SK-MEL-5 (cell line): Measurements from ENCODE around the gene NFAM1. TPM values are rescaled to one million over a fixed set of nuclear protein-coding genes. Genes with fewer than 3 reads are reported as not detected.

Experiments
- DNase-seq: peaks from one replicate; pipeline ENCODE4 v3.0.0-alpha.2; 2016; ENCODE audit warnings: low read depth, low spot score
- in situ Hi-C: cut with HindIII; loops from 2 replicates; pipeline ENCODE4 v1.10.0; 2016; ENCODE audit warnings: low sequenced_read_pairs, high pct_unique_total_duplicates, low pct_unique_long_range_greater_than_20kb
- total RNA-seq: library from RNA; depleted of rRNA; stranded (reverse); fragments of >200 nt; shearing (Covaris generic); gene quantifications from 2 replicates; pipeline ENCODE4 v1.2.3, GENCODE V29; 2014

The NFAM1 gene
- total RNA-seq, 1 experiment from 2014 or later, result not detected

DNA sequence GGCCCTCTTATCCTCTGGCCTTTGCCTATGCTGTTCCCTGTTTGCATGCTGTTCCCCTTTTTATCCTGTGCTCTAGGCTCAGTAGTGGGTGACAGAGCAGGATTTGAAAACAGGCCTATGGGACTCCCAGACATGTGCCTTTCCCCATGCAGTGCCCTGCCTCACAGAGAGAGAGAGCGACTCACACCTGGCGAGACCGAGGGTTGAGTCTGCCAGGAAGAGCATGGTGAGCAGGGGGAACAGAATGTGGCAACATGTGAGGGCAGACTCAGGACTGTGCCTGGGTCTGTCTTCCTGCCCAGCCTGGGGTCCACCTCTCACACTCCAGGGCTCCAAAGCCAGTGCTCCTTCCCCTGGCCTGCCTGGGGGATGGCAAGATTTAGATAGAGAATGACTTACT lies 75.0 kb downstream of the NFAM1 start:
- DNase-seq, result no peak
- in situ Hi-C loops, result loop anchor here (25.0 kb wide), 1 partner anchor 95 kb away; the partner anchor contains the start of gene TCF20

DNA sequence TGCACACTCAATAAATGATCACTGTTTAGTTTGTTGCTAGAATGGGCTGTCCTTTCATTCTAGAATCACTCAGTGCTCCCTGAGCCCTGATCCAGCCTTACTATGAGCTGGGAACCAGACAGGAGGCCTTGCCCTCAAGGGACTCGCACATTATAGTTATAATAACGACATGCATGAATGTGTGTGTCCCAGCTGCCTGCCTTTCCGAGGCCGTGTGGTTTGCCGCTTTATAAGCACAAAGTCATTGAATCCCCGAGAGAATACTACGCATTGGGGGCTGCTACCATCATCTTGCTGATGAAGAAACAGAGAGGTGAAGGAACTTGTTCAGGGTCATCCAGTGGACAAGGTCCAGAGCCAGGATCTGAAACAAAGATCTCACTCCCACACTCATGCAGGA lies 75.7 kb downstream of the NFAM1 start:
- no peak for DNase-seq
- in situ Hi-C loops, result loop anchor here (25.0 kb wide), 1 partner anchor 94 kb away; the partner anchor contains the start of gene TCF20

DNA sequence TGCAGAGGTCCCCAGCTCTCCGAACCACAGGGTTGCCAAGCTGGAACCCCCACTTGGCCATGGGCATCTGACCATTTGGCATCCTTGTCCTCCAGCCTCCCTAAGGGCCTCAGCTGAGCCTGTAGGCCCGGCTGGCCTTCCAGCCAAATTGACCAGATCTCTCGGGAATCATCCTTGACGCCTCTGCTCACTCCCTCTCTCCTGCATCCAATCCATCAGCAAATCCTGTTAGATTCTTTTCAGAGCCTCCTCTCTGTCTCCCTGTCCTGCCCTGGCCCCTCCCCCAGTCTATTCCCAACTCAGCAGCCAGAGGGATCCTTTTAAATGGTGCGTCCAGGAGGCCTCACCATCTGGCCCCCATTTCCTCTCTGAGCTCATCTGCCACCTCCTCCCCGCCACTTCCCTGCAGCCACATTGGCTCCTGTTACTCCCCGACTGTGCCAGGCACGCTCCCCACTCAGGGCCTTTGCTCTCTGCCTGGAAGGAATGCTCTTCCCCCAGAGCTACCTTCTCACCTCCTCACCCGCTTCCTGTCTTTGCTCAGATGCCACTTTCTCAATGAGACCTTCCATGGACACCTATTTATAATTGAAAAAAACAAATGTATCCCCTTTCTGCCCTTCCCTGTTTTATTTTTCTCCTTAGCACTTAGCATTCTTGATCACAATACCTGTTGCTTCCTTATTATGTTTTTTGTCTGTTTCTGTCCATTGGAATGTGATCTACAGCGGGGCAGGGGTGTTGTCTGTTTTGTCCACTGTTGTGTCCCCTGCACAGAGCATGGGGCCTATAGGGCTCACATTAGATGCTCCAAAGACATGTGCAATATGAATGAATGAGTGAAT lies 78.1 kb downstream of the NFAM1 start:
- in situ Hi-C loops, result loop anchor here (25.0 kb wide), 1 partner anchor 92 kb away; the partner anchor contains the start of gene TCF20
- DNase-seq, result no peak

DNA sequence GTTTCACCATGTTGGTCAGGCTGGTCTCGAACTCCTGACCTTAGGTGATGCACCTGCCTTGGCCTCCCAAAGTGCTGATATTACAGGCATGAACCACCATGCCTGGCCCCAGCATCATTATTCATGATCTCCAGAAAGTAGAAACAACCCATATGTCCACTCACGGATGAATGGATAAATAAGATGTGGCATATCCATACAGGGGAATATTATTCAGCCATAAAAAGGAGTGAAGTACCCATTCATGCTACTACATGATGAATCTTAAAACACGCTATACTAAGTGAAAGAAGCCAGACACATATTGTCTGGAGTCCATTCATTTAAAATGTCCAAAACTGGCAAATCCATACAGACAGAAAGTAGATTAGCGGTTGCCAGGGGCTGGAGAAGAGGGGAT lies 81.8 kb downstream of the NFAM1 start:
- in situ Hi-C loops, result loop anchor here (25.0 kb wide), 1 partner anchor 88 kb away; the partner anchor contains the start of gene TCF20
- no peak for DNase-seq

DNA sequence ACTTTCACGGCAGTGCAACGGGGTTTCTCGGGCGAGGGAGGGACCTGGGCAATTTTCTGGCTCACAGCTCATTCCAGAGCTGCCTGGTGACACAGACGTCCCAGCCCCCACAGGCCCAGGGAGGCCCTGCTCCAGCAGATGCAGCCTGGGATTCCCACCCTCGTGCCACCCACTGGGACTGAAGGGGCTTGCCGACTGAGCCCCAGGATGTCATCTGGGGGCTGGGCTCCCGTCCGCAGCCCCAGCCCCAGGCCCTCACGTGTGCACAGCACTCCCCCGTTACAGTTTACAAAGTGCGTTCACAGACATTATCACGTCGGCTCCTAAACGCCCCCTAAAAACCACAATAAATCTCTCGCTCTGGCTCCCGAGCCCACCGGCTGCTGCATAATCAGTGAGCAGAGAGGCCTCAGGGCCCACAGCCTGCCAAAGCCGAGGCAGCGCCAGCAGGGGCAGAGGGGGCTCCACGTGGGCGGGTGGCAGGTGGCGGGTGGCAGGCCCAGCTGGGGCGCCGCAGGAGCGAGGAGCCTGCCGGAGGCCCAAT lies 84.8 kb downstream of the NFAM1 start:
- in situ Hi-C loops, result no loop called here
- DNase-seq, result no peak

DNA sequence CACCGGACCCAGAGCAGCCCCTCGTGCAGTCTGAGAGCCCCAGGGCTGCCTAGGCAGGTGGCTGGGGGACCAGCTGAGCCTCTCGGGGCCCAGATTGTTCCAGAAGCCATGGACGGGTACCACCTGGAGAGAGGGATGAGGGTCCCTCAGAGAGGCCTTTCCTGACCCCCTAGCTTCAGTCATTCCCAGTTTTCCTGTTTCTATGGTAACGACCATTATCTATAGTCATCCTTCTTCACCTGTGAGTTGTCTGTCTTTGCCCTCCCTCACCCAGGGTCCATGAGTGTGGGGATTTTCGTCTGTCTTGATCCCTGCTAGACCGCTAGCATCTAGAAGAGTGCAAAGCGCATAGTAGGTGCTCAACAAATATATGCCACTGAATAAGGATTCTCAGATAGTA lies 85.5 kb downstream of the NFAM1 start:
- in situ Hi-C loops, result no loop called here
- DNase-seq, result no peak

DNA sequence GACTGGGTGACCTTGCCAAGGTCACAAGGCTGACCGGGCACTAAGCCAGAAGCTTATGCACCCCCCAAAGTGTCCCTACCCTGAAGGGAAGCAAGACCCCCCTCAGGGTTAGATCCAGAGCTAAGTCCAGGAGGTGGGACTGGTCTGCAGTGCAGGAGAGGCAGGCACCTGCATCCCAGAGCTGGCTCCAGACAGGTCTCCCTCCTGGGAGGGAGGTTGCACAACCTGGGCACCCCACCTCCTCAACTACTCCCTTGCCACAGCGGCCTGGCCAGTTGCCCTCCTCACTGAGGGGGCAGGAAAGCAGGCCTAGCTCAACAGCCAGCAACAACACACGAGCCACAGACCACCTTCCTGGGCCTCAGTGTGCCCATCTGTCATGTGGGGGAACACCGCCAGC lies 86.7 kb downstream of the NFAM1 start:
- no peak for DNase-seq
- in situ Hi-C loops, result no loop called here

DNA sequence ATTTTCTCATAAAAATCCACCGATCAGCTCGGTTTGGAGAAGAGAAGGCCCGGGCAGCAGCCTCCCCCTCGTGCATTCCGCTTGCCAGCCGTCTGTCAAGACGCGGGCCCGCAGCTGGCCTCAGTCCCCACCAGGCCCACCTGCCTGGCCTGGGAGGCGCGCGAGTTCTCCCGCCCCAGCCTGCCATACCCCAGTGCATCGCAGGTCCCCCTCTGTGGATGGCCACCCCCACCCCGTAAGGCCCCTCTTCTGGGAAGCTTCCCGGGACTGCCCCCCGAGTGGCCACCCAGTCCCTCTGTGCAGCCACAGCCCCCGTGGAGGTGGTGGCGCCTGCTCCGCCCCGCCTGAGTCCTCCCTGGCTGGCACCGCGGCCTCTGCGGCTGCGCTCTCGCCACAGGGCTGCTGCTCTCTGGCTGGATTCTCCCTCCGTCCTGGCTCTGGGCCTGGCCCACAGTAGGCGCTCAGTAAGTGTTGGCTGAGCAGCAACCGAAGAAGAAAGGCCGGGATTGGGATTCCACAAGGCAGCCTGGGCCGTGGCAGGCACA lies 87.8 kb downstream of the NFAM1 start:
- in situ Hi-C loops, result no loop called here
- no peak for DNase-seq

DNA sequence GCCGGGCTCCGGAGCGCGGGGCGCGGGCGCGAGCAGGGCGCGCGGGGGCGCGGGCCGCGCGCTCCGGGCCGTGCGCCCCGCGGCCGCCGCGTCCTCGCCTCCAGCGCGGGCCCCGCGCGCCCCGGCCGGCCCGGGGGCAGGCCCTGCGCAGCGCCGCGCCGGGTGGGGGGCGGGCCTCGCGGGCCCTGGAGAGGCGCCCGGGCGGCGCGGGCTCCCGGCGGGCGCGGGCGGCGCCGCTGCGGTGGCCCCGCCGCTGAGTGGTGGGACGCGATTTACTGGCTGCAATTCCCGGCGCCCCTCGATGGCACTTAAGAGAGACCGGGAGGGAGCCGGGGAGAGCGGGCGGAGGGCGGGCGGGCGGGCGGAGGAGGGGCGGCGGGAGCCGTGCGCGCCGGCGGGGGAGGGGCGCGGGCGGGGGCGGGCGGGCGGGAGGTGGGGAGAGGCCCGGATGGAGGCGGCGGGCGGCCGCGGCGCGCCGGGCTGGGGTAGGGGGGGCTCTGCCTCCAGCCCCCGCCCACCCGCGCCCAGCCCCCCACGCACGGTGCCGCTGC lies 88.6 kb downstream of the NFAM1 start:
- peak; percentile 19 for DNase-seq
- in situ Hi-C loops, result no loop called here

DNA sequence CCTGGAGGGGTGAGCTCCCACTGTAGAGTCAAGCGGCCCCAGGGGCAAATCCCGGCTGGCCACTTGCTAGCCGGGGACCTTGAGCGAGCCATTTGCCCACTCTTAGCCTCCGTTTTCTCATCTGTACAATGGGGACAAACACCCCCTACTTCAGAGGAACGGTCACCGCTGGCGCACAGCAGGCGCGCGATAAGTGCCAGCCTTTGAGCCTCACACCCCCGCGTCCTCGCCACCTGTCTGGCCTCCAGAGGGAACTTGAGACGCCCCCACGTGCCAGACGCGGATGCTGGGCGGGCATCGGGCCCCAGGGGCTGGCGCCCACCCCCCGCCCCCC lies 89.1 kb downstream of the NFAM1 start:
- DNase-seq, result no peak

DNA sequence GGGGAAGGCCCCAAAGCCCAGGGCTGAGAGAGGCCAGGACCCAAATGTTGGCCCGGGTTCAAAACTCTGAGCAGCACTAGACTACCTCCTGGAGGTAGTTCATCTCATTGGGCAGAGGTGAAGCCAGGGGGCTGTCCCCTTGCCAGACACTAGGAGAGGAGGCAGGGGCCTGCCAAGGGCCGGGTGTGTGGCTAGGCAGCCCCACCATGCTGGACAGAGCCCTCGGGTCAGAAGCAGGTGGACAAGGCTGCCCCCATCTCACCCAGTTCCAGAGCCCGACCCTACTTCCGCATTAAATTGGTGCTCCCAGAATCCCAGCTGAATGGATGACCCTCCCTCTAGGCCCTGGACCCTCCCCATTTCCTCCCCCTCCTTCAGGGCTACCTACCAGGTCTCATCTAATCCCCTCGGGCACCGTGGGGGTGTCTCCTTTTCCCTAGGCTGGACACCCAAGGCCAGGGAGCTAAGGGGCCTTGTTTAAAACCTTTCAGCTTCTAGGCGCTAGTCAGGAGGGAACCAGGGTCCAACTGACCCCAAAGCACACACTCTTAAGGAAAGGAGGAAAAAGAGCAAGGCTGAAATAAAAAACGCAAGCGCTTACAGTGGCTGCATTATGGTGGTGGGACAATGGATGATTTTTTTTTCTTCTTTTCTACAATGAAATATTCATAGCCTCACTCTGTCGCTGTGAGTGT lies 89.6 kb downstream of the NFAM1 start:
- DNase-seq, result no peak
- in situ Hi-C loops, result no loop called here

More for the DNA sequence above, 89.1 kb downstream of the NFAM1 start:
- in situ Hi-C loops, result no loop called here

DNA sequence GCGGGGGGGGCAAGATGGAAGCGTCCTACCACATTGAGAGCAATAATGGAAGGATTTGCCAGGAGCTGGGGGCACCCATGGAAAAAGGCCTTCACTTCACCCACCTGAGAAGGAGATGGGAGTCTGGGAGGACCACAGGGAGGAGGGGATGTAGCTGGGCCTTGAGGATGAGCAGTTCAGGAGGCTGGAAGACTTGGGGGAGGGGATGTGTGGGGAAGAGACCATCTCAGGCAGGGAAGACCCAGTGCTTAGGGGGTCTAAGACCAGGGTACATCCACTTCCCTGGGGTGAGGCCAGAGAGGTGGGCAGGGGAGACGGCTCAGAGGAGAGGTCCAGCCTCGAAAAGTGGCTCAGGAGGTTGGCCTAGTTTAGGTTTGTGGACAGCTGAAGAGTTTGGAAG lies 90.4 kb downstream of the NFAM1 start:
- in situ Hi-C loops, result no loop called here
- no peak for DNase-seq

DNA sequence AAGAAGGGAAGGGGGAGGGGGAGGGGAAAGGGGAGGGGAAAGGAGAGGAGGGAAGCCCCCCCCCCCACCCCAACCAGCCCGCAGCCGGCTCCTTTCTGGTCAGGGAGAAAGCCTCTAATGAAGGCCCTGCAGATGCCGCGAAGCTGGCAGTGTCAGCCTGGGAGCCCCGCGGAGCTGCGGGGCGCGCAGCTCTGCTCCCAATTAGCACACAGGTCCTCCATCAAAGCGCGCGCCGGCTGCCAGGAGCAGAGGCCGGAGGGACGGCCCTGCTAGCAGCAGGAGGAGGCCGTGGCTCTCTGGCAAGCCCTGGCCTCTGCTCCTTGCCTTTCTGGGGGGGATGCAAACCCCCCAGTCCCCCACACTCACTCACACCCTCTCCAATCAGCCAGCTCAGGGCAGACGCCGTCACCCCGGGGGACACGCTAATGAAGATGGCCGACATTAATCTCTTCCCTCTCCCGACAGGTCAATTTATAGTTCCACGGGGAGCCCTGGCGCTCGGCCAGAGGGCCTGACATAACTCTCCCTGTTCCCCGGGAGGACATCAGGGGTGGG lies 91.3 kb downstream of the NFAM1 start:
- DNase-seq, result no peak
- in situ Hi-C loops, result no loop called here

DNA sequence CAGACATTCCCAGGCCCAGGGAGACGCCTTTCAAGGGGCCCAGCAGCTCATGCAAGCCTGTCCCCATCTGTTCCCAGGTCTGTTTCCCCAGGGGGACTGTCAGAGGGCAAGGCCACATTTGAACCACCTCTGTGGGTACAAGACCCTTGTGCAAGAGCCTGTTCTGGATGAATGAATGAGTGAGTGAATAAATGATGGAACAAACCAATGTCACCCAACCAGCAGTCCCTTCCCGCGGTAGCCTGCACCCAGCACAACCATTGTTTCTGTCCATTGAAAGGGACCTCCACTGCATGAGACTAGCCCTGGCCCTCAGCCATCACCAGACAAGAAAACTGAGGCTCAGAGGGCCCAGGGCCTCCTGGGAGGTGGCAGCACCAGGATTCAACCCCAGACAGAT lies 92.1 kb downstream of the NFAM1 start:
- in situ Hi-C loops, result no loop called here
- DNase-seq, result no peak

DNA sequence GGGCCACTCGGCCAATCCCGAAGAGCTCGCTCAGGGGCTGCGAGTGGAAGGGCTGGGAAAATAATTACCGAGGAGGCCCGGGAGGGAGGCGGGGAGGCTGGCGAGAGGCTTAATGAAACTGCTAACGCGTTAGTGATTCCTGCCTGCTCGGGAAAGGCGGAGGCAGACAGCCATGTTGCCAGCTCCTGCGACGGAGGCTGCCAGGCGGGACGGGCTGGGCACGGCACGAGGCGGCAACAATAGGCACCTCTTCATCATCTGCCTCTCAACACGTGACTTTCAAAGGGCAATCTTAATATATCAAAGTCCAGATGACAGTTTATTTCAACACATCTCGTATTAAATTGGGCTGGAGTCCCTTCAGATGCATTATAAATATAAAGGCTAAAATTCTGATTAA lies 93.7 kb downstream of the NFAM1 start:
- no peak for DNase-seq
- in situ Hi-C loops, result no loop called here

DNA sequence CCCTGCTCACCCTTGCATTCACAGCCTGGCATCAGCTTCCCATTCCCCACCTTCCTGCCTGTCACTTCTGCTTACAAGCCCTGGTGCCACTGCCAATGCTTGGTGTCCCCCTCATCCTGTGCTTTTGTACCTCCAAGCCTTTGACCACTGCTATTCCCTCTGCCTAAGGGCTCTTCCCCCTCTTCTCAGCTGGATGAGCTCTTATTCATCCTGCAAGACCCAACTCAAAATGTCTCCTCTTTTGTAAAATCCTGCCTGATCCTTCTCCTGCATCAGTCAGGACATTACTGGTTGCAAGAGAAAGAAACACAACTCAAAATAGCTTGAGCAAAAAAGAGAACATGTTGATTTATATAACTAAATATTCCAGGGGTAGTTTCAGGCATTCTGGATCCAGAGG lies 94.8 kb downstream of the NFAM1 start:
- no peak for DNase-seq
- in situ Hi-C loops, result no loop called here

DNA sequence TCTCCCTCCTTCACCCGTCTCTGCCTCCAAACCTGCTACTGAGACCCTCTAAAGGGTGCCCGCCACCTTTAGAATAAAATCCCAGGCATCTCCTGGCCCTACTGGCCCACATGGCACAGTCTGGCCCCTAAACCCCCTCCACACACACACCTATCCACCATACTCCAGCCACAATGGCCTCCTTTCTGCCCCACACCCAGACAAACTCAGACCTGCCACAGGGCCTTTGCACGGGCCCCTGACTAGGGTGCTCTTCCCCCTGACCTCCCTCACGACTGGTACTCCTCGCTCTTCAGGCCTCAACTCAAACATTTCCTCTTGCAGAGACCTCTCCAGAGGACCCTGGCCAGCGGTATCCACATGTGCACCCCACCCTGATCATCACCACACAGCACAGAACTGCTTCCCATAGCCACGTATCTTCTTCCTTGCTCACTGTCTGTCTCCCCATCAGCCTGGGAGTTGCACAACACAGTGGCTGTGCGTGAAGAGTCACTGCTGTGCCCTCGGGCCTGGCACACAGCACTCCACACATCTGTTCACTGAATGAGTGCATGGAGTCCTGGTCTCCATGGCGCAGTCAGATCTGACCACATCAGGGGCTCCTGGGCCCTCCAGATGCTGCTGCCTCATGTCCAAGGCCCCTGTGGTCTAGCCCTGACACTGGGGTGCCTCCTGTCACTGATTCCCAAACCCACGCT lies 95.5 kb downstream of the NFAM1 start:
- DNase-seq, result no peak
- in situ Hi-C loops, result no loop called here
